Activated CD8-positive, alpha-beta memory T cell treated with anti-CD3 and anti-CD28 coated beads, Interleukin-2, amount 50 U/mL, for 1 hour (primary cell): ENCODE data around the gene TMPRSS13.

Experiments used
- DNase-seq: peaks from one replicate; pipeline ENCODE4 v3.0.0-alpha.2; 2020; ENCODE audit errors: extremely low read depth

The TMPRSS13 gene

DNA sequence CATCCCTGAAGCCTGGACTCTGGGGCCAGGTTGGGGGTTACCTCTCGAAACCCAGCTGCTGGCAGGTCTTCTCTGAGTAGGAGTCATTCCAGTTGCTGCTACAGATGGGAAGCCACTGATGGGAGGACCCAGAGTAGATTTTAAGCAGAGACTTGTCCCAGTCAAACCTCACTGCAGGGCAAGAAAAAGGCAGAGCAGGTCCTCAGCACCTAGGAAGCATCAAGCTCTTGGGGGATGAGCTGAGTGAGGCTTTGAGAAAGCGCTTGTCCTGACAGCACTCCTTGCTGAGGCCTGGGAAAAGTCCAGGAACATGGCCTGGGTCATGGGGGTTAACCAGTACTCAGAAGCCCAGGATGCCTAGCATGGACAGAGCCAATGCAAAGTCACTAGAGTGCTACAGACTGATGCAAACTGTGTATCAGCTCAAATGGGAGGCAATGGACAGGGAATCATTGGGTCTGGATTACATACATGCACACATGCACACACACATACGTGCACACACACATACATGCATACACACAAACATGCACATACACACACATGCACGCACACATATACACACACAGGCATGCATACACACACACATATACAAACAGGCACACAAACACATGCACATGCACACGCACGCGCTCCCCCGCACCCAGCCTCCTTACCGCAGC, 15.3 kb downstream of the TMPRSS13 start:
- DNase-seq: no peak

GRCh38 chr11:117912497-117912896, 16.7 kb downstream of the TMPRSS13 start:
- no peak for DNase-seq

GRCh38 chr11:117911694-117912093, 17.5 kb downstream of the TMPRSS13 start:
- no peak for DNase-seq

DNA sequence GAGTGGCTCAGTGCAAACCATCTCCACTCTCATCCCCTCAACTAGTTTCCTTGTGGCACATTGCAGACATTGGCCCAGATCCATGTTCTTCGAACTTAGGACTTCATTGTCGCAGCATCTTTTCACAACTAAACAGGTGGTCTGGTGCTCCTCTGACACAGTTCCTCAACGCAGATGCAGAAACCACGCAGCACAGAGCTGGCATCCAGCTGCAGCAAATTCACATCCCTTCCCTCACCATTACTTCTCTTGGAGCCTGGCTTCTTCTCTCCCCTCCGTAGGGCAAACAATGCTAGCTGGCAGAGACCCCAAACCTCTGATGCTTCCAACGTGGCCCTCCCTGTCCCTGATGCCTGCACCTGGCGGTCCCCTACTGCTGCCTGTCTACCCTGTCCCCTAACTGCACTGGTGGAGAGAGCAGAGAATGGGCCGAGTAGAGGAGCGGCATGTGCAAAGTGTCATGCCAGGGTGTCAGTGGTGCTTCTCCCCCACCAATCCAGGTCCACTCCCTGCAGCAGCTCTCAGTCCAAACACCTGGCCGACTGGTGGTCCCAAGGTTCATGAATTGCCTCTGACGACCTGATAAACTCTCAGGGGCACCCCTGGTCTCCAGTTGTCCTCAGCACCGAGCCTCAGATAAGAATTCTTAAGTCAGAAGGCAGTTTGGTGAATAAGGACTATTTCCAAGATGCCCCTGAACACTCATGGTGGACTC, 18.1 kb downstream of the TMPRSS13 start:
- DNase-seq: no peak

DNA sequence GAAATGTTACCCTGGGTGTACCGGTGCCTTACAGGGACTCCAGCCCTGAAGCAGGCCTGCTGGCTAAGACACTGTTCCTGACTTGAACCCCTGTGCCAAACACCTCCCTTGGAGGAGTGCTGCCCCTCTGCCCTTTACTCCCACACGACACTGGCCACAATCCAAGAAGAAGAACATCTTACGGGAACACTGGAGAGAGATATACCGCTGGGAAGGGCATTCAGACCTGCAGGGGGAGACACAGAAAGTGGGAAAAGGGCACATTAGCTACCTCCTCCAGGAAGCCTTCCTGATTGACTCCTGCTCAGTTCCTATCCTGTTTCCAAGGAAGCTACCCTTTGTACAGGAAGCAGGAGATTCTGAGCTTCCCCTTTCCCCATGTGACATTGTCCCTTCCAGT, 18.7 kb downstream of the TMPRSS13 start:
- DNase-seq: no peak

- no peak for DNase-seq
Measured at GRCh38 chr11:117909611-117910382, 19.4 kb downstream of the TMPRSS13 start.

GRCh38 chr11:117908959-117909610, 20.1 kb downstream of the TMPRSS13 start:
- DNase-seq: no peak

DNA sequence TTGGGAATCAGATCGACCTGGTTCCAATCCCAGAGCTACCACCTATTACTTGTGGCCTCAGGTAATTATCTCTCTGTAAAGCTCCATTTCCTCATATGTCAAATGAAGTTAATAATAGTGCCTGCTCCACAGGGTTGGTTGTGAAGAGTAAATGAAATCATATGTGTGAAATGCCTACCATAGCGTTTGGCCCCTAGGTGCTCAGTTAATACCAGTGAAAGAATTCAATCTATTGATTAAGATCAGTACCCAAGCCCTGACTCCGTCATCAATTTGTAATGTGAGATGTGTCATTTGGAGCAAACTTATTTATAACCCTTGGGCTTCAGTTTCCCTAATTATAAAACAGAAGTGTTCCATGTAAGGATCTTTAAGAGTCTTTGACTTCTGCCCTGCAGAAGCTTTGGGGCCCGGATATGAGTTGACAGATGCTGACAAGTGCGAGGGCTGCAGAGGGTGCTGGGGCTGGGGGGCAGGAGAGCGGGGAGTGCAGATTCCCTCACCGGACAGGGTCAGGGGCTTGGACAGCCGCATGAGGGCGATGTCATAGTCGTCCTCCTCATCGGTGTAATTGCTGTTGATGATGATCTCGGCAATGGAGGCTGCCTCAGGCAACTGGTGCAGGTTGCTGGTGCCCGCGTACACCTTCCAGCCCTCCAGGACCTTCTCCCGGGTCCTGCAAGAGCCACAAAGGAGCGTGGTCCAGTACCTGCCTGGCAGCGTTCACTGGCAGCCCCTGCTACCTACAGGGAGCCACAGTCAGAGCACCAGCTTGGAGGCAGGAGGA, 20.9 kb downstream of the TMPRSS13 start:
- DNase-seq: no peak

DNA sequence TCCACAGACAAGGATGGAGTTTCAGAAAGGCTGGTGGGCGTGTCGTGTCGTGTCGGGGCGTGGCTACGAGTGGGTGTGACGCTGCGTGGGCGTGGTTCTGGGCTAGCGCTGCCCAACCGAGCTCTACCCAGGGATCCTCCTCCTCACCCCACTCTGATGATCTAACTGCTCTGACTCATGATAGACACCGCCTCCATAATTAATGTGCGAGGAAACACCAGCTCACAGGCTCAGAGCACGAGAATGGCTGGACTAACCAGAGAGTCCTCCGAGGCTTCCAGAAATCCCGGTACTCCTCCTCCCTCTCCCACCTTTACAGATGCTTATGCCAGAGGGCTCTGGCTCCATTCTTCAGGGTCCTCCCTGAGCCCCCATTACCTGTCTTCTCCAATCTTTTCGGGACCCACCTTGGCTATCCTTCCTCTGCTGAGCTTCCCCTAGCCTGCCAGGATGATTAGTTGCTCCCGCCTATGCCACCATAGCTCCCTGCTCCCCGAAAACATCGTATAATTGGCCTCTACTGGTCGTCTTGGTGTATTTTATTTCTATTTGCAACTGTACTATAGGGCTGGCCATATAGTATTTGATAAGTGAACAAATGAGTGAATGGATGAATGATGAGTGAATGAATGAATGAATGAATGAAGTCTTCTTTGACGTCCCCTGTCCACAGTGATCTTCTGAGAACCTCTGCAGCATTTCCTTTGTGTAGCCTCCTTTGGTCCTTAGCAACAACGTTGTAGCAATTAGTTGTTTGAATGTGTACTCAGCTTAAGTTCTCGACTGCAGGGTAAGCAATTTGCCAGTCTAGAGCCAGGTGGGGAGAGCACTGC, 21.7 kb downstream of the TMPRSS13 start:
- DNase-seq: no peak

DNA sequence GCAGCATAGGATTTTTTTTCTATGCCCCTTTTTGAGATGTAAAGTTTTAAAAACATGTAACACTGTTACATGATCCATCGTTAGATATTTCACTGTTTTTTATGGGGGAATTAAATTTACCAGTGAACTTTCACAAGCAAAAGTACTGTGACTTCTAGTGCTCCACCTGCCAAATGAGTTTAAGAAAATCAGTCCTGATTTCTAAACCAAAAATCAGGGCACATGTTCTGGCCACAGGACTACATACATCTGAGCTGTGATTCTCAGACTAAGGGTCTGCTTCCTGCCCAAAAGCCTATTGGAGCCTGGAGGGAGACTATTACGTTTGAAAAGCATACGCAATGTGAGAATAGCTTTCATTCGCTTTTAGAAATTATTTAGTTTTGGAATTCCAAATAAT, 22.5 kb downstream of the TMPRSS13 start:
- DNase-seq: no peak

GRCh38 chr11:117906126-117906525, 23.1 kb downstream of the TMPRSS13 start:
- DNase-seq: no peak

DNA sequence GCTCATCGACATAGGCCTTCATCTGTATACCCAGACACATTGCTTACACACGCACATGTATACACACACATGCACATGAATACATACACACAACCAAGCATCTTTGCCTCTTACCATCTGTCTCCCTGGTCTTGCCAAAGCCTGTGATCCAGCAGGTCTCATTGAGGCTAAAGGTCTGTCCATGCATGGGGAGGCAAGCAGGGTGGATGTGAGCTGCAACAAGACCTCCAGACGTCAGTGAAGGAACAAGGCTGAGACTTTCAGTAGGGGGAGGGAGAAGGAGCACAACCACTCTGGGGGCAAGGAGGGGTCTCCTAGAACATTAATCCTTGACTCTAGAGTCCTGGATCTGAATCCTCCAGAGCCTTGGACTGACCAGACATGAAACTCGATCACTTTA, 23.7 kb downstream of the TMPRSS13 start:
- DNase-seq: no peak

DNA sequence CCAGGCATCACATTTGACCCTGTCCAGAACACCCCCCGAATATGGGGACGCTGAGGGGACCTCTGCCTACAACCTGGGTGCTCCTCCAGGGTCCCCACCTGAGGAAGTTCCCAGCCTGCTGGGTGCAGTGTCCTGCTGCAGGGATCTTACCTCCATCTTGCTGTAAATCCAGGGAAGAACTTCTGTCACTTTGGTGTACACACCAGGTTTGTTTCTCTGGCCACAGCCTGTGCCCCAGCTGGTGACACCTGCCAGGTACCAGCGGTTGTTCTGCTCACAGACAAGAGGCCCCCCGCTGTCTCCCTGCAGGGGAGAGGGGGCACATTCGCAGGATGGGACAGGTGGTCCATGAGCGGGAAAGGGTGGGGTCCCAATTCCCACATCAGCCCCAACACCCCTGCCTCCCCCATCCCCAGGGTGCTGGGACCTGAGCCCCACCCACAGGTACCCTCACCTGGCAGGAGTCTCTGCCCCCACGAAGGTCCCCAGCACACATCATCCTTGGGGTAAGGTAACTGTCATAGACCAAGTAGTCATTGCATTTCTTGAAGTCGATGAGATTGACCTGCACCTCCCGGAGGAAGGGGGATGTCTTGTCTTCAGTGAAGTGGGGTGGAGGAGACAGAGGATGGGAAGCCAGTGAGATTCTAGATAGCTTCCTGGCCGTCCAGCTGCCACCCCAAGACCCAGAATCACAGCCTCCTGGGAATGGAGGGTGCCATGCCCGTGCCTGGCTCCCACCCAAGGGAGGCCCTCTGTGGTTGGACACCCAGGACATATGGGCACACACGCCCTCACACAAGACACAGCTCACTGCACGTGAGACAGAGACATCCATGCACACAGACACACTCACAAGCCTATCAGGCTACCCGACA, 25.5 kb downstream of the TMPRSS13 start:
- no peak for DNase-seq

DNA sequence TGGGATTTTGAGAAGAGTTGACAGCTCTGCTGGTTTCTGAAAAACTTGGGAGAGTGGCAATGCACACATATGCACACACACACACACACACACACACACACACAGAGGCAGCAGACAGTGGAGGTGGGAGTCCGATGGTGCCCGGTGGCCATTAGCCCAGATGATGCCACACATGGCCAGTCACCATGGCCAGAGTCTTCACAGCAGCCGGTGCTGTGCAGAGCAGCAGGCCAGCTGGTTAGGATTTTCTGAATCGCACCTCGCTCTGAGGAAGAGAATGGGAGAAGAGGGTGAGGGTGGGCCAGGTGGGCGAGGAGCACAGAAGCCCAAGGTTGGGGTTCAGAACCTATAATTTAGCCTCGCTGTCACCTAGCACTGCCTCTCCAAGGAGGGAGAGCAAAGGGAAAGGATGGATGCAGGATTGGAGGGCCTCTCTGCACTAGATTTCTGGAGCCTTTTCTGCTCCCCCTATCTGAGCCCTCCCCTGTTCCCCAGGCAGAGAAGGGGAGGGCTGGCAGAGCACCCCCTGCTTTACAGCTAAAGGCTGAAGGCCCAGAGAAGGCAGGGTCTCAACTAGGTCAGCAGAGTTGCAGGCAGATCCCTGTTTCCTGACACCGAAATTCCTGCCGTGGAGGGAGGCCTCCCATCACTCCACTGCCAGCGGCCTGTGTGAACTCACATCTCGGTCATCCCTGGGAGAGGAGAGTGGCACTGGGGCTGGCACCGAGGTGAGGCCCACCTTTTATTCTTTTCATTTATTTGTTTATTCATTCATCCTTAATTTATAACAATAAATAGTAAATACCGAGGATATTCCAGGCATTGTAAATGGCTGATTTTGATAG, 27.0 kb downstream of the TMPRSS13 start:
- DNase-seq: no peak

GRCh38 chr11:117901601-117902000, 27.6 kb downstream of the TMPRSS13 start:
- DNase-seq: no peak

DNA sequence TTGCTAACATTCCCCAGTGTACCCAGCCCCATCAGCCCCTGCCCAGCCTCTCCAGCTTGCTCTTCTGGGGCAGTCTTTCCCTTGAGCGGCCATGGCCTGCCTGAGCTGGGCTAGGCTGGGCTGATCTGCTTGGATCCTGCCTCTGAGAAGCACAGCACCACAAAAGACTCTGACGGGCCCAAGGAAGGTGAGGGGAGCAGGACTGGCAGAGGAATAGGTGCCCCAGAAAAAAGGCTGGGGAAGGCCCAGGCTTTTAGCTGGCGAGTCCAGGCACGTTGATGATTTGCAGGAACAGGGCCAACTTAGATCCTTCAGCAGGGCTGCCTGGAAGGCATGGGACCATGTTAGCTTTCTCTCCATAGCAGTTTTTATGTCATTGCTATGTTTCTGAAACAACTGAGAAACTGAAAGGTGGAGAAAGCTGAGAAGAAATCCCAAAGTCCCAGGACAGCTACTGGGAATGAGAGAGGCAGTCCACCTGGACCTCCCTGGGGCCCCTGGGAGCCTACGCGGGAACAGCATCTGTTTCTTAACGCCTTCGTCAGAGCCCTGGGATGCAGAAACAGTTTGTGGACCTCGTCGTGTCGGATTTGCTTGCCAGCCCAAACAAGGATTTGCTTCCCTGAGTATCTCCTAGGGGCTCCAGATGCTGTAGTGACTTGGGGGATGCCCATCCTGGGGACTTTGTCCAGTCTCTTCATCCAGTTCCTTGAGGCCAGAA, 28.3 kb downstream of the TMPRSS13 start:
- DNase-seq: no peak

GRCh38 chr11:117900121-117900648, 29.0 kb downstream of the TMPRSS13 start:
- DNase-seq: no peak

DNA sequence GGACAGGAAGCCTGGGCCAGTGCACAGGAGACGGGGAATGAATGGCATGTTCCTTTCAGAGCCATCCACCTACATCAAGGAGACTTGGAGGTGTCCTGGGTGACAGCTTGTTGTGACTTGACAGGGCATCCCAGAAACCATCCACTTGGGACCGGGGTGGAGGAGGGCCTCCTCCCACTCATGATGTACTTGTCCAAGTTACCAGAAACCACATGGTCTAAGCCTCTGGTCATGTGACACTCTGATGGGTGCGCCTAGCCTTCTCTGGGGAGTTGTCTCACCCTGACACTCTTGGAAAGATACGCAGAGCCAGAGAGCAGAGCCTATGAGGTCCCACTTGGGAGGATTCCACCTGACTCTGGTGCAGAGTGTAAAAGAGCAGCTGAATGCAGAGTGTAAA, 31.1 kb downstream of the TMPRSS13 start:
- DNase-seq: no peak
